ENCODE measurements around the gene KDM1B.

GRCh38 chr6:18211338-18211737 is 56.1 kb downstream of the KDM1B start:
- no peak for TF ChIP-seq POLR2AphosphoS5 (IDR thresholded peaks at IDR 0.05)
- TF ChIP-seq POLR2A (IDR thresholded peaks at IDR 0.05): no peak
- TF ChIP-seq CTCF (IDR thresholded peaks at IDR 0.05): no peak
- TF ChIP-seq EP300 (IDR thresholded peaks at IDR 0.05): no peak

Measured in gastroesophageal sphincter (tissue), 3 donors.